HepG2 (cell line): ENCODE results near the gene IRX3. TPM values are rescaled to one million over a fixed set of nuclear protein-coding genes. Genes with fewer than 3 reads are reported as not detected.

Source experiments
- CEBPB ChIP-seq: IDR thresholded peaks from 2 replicates; pipeline ENCODE4 v1.6.1; 2011; ENCODE audit warnings: low read depth, low read length, improper control_type of control experiment, borderline replicate concordance
- CREM ChIP-seq, 2 experiments: sonication (generic) in 1 of 2; formaldehyde crosslinking in 1 of 2; IDR thresholded peaks; 2 replicates each; pipeline versions ENCODE4 v1.4.0 to v1.6.1; 2016 to 2020; ENCODE audit warnings: antibody characterized with exemption in 1 of 2, mild to moderate bottlenecking in 1 of 2, missing genetic modification reagents in 1 of 2
- DMTF1 ChIP-seq: sonication (generic); formaldehyde crosslinking; IDR thresholded peaks from 2 replicates; pipeline ENCODE4 v1.4.0; 2020; ENCODE audit warnings: mild to moderate bottlenecking, missing genetic modification reagents
- EHMT2 ChIP-seq: fragments of 200-600 bp; sonication (generic); IDR thresholded peaks from 2 replicates; pipeline ENCODE4 v1.7.0; 2017; ENCODE audit warnings: antibody characterized with exemption, low read depth, low read length, borderline replicate concordance
- HCFC1 ChIP-seq: fragments of 150-350 bp; IDR thresholded peaks from 2 replicates; pipeline ENCODE4 v1.6.1; 2014; ENCODE audit warnings: low read depth, low read length
- HES4 ChIP-seq: sonication (generic); formaldehyde crosslinking; IDR thresholded peaks from 2 replicates; pipeline ENCODE4 v1.9.0; 2021; ENCODE audit warnings: mild to moderate bottlenecking, missing genetic modification reagents, borderline replicate concordance
- HNRNPK ChIP-seq: fragments of 200-400 bp; formaldehyde crosslinking; IDR thresholded peaks from 2 replicates; pipeline ENCODE4 v1.6.1; 2018; ENCODE audit warnings: low read length, low read depth, moderate library complexity, mild to moderate bottlenecking; ENCODE audit not compliant: poor library complexity, severe bottlenecking
- NCOR1 ChIP-seq: fragments of 200-600 bp; sonication (generic); IDR thresholded peaks from 2 replicates; pipeline ENCODE4 v1.7.0; 2017; ENCODE audit warnings: antibody characterized with exemption, low read length, borderline replicate concordance
- PATZ1 ChIP-seq: sonication (generic); formaldehyde crosslinking; IDR thresholded peaks from 2 replicates; pipeline ENCODE4 v1.4.0; 2020; ENCODE audit warnings: missing genetic modification reagents
- POLR2AphosphoS2 ChIP-seq: IDR thresholded peaks from 2 replicates; pipeline ENCODE4 v1.6.1; 2011; ENCODE audit warnings: low read depth, low read length, improper control_type of control experiment
- SALL1 ChIP-seq: sonication (generic); formaldehyde crosslinking; IDR thresholded peaks from 2 replicates; pipeline ENCODE4 v1.8.0; 2022; ENCODE audit warnings: mild to moderate bottlenecking, missing genetic modification reagents
- SIX1 ChIP-seq: sonication (generic); formaldehyde crosslinking; IDR thresholded peaks from 2 replicates; pipeline ENCODE4 v1.4.0; 2020; ENCODE audit warnings: missing genetic modification reagents, borderline replicate concordance
- TEF ChIP-seq: sonication (generic); formaldehyde crosslinking; IDR thresholded peaks from 2 replicates; pipeline ENCODE4 v1.5.0; 2020; ENCODE audit warnings: missing genetic modification reagents
- THYN1 ChIP-seq: sonication (generic); formaldehyde crosslinking; IDR thresholded peaks from 2 replicates; pipeline ENCODE4 v1.8.1; 2023; ENCODE audit warnings: low read depth, mild to moderate bottlenecking, moderate library complexity, missing genetic modification reagents, borderline replicate concordance
- ZFP36 ChIP-seq: fragments of 150-350 bp; IDR thresholded peaks from 2 replicates; pipeline ENCODE4 v1.6.1; 2018; ENCODE audit warnings: borderline replicate concordance, low read length, low read depth; ENCODE audit not compliant: partially characterized antibody
- ZNF263 ChIP-seq: sonication (generic); formaldehyde crosslinking; IDR thresholded peaks from 2 replicates; pipeline ENCODE4 v1.4.0; 2020; ENCODE audit warnings: missing genetic modification reagents
- ZNF441 ChIP-seq: sonication (generic); formaldehyde crosslinking; IDR thresholded peaks from 2 replicates; pipeline ENCODE4 v1.7.0; 2021; ENCODE audit warnings: missing genetic modification reagents, borderline replicate concordance
- ZNF501 ChIP-seq: sonication (generic); formaldehyde crosslinking; IDR thresholded peaks from 2 replicates; pipeline ENCODE4 v1.5.1; 2020; ENCODE audit warnings: mild to moderate bottlenecking, moderate library complexity, missing genetic modification reagents
- ZNF550 ChIP-seq: sonication (generic); formaldehyde crosslinking; IDR thresholded peaks from 2 replicates; pipeline ENCODE4 v1.4.0; 2020; ENCODE audit warnings: mild to moderate bottlenecking, missing genetic modification reagents, borderline replicate concordance
- ZNF564 ChIP-seq: sonication (generic); formaldehyde crosslinking; IDR thresholded peaks from 2 replicates; pipeline ENCODE4 v1.8.1; 2023; ENCODE audit warnings: mild to moderate bottlenecking, missing genetic modification reagents
- ZNF615 ChIP-seq: sonication (generic); formaldehyde crosslinking; IDR thresholded peaks from 2 replicates; pipeline ENCODE4 v1.5.0; 2020; ENCODE audit warnings: mild to moderate bottlenecking, missing genetic modification reagents, borderline replicate concordance
- polyA plus RNA-seq, 8 experiments: library from polyadenylated mRNA; depleted of rRNA in 3 of 8; stranded (reverse) in 7 of 8; unstranded in 1 of 8; fragments of >200 nt; fragmentation: Illumina TruSeq in 4 of 8; extraction: Trizol in 4 of 8; gene quantifications; 2 replicates each; pipeline versions ENCODE4 v1.2.1 to v1.2.3, GENCODE V29; 2011 to 2016; ENCODE audit warnings: low read depth in 4 of 8, missing spikeins in 1 of 8, mixed read lengths in 1 of 8; ENCODE audit not compliant: insufficient read depth in 1 of 8
- total RNA-seq, 5 experiments: library from RNA; depleted of rRNA; stranded (reverse); fragments of >200 nt; fragmentation: Illumina TruSeq; extraction: Trizol; gene quantifications; 2 replicates each; pipeline ENCODE4 v1.2.3, GENCODE V29; 2016; ENCODE audit warnings: low read depth in 1 of 5
- TF ChIP-seq, protein P1 (sequence below): sonication (generic); formaldehyde crosslinking; IDR thresholded peaks from 2 replicates; pipeline ENCODE4 v1.5.1; 2020; ENCODE audit warnings: missing genetic modification reagents, mild to moderate bottlenecking, borderline replicate concordance
- TF ChIP-seq, protein P2 (sequence below): sonication (generic); formaldehyde crosslinking; IDR thresholded peaks from 2 replicates; pipeline ENCODE4 v1.4.0; 2020; ENCODE audit warnings: missing genetic modification reagents

Gene IRX3
- total and polyA plus RNA-seq, 2 of the 13 experiments (the other 11 are each of a cell fraction or from before 2014, with no cell fraction given): 9.2 to 16.4 TPM

- TF ChIP-seq PATZ1 (peak; percentile 20; the same call in 1 of the 2 replicates), ZNF263 (0 out of 2 replicates have a peak, but pooled peaks have one; percentile 11), NCOR1 (peak; percentile 43; the same call in 1 of the 2 replicates), HCFC1 (no peak), HNRNPK (no peak), DMTF1 (CRISPR knock-in tag) (no peak), THYN1 (CRISPR knock-in tag) (no peak), POLR2AphosphoS2 (no peak), ZNF441 (CRISPR knock-in tag) (no peak), EHMT2 (0 out of 2 replicates have a peak, but pooled peaks have one; percentile 36), ZNF564 (CRISPR knock-in tag) (no peak), ZFP36 (no peak), ZNF550 (CRISPR knock-in tag) (no peak), ZNF501 (CRISPR knock-in tag) (no peak), SALL1 (CRISPR knock-in tag) (peak; percentile 35), CEBPB (peak; percentile 64; the same call in 1 of the 2 replicates), TEF (no peak), HES4 (no peak), ZNF615 (no peak; the same call in 1 of the 2 replicates), CREM (IDR thresholded peaks at IDR 0.05) (peak; percentile 19; the same call in 1 of the 2 replicates), CREM (CRISPR knock-in tag; IDR thresholded peaks at IDR 0.05) (no peak), SIX1 (CRISPR knock-in tag) (no peak)
- TF ChIP-seq, protein P1, sequence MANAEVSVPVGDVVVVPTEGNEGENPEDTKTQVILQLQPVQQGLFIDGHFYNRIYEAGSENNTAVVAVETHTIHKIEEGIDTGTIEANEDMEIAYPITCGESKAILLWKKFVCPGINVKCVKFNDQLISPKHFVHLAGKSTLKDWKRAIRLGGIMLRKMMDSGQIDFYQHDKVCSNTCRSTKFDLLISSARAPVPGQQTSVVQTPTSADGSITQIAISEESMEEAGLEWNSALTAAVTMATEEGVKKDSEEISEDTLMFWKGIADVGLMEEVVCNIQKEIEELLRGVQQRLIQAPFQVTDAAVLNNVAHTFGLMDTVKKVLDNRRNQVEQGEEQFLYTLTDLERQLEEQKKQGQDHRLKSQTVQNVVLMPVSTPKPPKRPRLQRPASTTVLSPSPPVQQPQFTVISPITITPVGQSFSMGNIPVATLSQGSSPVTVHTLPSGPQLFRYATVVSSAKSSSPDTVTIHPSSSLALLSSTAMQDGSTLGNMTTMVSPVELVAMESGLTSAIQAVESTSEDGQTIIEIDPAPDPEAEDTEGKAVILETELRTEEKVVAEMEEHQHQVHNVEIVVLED (CRISPR knock-in tag): no peak
- TF ChIP-seq, protein P2, sequence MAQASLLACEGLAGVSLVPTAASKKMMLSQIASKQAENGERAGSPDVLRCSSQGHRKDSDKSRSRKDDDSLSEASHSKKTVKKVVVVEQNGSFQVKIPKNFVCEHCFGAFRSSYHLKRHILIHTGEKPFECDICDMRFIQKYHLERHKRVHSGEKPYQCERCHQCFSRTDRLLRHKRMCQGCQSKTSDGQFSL: no peak
Measured at GRCh38 chr16:54268340-54268739, 18.2 kb downstream of the IRX3 start (continued).
